ENCODE data around the gene APBA3.
"Not testable (repeated sequence)": the region's sequence is repeated elsewhere in the genome, so short reads cannot be mapped to it uniquely, and the experiment has no call there.

APBA3 gene

DNA sequence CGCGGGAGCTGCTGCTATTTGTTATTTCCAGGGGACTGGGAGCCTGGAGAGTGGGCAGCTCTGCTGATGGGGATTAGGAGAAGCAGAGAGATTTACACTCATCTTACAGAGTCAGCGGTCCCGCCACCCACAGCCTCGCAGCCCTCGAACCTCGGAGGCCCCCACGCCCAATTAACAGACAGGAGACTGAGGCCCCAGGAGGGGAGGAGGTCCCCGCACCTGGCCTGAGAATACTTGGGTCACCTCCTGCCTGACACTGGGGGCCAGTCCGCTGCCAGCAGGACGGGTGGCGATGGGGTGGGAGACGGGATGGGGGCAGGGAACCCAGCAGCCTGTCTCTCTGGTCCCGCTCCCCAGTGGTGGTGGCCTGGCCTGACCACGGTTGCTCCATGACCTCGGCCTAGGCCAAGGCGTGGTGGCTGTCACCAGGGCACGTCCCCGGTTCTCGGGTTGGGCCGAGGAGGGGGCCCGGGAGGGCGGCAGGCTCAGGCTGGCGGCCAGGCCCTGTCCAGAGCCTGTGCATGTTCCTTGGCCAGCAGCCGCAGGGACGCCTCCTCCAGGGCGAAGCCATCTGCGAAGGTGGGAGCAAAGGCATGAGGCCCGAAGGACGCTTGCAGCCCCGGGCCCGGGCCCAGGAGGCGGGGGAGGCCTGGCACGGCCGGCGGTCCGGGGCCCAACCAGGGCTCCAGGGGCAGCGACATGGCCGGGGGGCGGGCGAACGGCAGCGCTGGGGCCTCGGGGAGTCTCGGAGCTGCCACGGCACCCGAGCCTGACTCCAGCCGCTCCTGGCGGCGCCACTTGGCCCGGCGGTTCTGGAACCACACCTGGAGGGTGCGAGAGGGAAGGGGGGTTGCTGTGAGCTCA is 8.9 kb upstream of the APBA3 start:
- DNase-seq: no peak

DNA sequence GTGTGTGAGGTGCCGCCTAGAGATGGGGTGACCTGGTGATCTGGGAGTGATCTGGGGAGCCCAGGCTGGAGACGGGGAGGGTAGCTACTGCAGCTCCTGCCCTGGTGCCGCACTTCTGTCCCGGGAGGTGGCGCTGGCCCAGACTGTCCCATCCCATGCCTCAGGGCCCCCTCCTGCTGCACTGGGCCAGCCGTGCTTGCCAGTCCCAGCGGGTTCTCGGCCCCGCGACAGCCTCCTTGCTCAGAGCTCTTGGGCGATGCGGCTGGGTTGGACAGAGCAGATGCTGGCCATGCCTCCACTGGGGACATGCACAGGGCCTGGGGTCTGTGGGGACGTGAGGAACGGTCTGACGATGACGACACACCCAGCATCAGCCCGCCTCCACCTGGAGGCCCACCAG is 8.0 kb upstream of the APBA3 start:
- no peak for DNase-seq

DNA sequence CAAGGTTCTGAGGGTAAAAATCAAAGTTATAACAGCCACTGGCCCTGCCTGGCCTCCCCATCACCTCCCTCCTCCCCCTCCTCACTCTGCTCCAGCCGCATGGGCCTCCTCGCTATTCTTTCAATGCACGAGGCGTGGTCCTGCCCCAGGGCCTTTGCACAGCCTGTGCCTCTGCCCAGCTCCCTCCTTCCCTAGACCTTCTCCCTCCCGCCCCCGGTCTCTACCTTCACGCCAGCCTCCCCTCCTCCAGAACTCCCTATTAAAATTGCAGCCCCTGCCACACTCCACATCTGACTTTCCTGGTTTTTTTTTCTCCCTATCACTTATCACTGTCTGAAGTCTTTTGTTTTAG is 7.2 kb upstream of the APBA3 start:
- DNase-seq: no peak

DNA sequence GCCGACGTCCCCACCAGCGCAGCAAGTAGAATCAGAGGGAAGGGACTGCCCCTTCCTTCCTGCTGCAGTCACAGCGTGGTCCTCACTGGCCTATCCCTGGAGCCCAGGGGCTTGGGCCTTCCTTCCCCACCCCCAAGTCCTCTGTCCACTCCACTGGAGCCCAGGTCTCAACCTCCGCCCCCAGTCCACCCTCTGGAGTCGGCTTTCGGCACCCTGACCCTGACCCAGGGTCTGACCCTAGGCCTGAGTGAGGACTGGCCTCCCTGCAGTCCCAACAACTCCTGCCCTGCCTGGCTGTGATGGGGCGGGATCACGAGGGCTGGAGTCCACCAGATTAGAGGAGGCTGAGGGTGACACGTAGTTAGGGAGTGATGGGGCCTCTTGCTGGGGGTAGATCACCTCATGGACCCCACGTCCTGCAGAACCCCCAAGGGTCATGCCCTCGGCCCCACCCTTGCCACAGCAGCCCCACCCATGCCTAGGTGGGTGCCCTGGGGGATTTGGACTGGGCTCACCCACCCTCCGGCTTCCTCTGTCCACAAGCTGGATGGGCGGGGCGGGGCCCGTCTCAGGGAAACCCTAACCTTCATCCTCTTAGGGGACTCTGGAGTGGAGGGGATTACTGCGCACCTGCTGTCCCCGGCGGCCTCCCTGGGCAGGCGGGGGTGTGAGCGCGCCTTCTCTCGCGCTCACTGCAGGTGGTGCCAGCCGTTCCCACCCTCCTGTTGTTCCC is 6.7 kb upstream of the APBA3 start:
- no peak for DNase-seq

DNA sequence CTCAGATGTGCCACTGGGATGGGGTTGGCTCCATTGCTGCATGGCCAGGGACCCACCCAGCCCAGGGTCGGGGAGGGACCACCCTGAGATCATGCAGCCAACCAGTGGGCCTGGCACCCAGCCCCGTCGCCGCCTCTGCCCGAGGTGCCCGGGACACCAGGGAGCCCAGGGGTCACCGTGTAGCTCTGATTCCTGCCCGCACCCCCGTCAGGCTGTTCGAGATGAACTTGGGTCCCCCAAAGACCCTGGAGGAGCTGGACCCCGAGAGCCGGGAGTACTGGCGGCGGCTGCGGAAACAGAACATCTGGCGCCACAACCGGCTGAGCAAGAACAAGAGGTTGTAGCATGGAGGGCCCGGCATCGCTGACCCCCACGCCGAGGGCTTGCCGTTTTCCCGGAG is 5.6 kb upstream of the APBA3 start:
- DNase-seq: no peak

DNA sequence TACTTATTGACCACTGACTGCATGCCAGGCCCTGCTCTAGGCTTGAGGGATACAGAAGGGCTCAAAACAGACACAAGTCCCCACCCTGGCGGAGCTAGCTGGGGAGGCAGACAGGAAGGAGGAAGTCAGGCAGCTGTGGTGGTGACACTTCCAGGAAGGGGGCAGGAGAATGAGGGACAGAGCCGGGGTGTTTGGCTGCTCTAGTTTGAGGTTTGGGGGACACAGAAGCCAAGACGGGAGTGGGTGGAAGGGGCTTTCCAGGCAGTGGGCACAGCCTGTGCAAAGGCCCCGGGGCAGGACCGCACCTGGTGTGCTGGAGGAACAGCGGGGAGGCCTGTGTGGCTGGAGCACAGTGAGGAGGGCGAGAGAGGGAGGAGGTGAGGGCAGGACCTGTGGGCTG is 5.0 kb upstream of the APBA3 start:
- no peak for DNase-seq

DNA sequence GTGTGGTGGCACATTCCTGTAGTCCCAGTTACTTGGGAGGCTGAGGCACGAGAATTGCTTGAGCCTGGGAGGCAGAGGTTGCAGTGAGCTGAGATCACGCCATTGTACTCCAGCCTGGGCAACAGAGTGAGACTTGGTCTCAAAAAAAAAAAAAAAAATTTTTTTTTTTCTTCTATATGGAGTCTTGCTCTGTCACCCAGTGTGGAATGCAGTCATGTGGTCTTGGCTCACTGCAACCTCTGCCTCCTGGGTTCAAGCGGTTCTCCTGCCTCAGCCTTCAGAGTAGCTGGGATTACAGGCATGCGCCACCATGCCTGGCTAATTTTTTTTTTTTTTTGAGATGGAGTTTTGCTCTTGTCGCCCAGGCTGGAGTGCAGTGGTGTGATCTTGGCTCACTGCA is 4.3 kb upstream of the APBA3 start:
- not testable (repeated sequence) for DNase-seq

DNA sequence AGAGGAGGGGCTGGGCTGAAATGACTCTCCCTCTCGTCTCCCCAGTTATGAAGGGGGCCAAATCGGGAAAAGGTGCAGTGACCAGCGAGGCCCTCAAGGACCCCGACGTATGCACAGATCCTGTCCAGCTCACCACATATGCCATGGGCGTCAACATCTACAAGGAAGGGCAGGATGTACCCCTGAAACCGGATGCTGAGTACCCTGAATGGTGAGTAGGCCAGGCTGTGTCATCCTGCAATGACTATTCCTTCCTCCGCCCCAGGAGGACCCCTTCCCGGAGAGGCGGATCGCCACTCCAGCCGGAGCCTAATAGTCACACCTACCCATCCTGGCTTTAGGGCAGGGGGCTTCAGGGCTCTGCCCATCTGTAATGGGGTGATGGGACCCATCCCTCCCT is 3.6 kb upstream of the APBA3 start:
- DNase-seq: no peak

DNA sequence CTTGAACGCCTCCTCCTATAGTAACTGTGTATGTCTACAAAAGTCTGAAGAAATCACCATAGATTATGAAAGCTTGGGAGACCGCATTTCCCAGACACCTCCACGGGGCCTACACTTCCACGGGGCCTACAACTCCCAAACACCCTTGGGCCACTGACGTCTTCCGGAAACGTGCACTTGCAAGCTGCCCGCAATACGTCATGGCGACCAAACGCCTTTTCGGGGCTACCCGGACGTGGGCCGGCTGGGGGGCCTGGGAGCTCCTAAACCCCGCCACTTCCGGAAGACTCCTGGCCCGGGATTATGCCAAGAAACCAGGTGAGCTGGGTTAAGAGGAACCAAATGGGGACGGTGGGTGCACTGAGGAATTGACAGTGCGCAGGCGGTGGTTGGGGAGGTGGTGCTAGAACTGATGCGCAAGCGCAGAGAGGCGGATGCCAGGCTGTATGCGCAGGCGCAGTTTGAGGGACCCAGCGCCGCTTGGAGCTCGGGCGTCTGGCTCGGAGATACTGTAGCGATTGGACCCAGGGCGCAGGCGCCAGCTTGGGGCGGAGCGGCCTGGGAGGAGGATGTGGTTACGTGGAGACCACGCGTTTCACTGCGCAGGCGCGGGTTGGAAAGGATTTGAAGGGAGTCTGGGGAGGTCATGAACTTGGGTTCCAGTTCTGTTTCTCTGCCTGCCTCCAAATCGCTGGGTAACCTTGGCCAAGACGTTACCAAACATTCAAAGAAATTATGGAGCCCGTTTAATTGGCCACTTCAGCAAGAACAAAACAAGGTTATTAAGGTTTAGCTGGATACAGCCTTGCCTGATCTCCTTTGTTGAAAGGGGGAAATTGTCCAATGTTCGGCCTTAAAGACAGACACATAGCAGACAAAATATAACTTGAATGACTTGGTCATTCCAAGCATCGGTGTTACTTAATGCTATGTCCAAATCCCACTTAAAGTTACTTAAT is 1.3 kb upstream of the APBA3 start, which contains the start of gene MRPL54:
Gene MRPL54 (plus strand): TSS at position 182 of the 959 bp plus-strand sequence. CDS start 19 bp downstream, at position 201.
- peak; percentile 98 for DNase-seq

DNA sequence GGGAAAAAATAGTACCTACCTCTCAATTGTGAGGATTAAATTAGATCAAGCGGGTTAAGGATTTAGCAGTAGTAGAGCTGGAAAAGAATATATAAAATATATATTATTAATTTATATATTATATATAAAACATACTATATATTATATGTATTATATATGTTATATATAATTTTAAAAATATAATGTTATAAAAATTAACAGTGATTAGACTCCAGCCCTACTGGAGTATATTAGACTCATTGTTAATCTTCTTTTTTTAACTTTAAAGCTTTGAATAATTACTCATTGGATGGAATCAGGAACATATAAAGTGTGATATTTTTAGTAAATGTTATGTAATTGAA is 610 bp upstream of the APBA3 start:
- DNase-seq: no peak

DNA sequence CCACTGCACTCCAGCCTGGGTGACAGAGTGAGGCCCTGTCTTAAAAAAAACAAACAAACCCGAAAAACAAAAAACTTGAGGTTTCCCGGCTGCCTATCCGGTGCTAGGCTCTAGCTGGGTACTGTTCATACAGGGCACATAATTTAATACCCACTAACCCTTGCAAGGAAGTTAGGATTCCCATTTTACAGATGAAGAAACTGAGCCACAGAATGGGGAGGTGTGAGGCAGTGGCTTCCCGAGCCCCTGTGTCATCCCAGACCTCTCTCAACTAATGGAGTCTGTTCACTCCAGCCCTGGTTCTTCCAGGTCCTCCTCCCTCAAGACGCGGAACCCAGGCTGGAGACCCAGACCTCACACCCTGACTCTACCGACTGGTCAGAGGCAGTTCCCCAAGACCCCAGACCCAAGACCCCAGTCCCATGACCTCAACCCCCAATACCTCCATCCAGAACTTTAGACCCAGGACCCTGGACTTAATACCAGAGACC is 576 bp downstream of the APBA3 start:
- no peak for DNase-seq

DNA sequence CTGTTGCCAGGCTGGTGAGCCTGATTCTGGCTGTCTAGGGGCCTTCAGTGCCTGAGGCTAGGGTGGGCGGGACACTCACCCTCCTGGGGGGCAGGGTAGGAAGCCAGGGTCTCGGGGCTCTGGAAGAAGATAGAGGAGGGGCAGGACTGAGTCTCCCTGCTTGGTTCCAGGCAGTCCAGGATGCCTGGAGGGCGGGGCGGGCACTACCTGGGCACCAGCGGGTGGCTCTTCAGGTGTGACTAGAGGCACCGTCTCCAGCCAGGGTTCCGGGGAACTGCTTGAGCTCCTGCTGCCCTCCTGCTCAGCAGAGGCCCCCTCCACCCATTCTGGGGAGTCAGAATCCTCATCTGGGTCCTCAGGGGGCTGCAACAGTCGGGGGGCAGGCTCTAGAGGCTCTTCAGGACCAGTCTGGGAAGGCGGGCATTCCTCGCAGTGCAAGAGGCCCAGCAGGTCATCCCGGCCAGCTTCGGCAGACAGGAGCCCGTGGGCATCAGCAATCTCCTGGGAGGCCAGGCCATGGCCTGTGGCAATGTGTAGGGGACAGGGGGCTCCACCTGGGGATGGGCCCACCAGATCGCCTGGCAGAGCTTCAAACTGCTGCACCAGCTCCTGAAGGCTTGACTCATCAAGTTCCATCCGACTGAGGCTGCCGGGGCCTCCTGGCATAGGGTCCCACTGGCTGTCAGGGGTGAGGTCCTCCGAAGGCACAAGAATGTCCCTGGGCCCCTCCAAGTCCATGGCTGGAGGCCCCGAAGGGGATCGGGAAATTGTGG is 1.8 kb downstream of the APBA3 start:
- no peak for DNase-seq

DNA sequence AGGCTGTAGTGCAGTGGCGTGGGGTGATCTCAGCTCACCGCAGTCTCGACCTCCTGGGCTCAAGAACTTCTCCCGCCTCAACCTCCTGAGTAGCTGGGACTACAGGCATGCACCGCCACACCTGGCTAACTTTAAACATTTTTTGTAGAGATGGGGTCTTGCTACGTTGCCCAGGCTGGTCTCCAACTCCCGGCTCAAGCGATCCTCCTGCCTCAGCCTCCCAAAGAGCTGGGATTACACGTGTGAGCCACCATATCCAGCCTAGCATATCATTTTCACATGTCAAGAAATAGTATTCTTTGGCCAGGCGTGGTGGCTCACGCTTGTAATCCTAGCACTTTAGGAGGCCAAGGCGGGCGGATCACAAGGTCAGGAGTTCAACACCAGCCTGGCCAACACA is 3.2 kb downstream of the APBA3 start:
- not testable (repeated sequence) for DNase-seq

DNA sequence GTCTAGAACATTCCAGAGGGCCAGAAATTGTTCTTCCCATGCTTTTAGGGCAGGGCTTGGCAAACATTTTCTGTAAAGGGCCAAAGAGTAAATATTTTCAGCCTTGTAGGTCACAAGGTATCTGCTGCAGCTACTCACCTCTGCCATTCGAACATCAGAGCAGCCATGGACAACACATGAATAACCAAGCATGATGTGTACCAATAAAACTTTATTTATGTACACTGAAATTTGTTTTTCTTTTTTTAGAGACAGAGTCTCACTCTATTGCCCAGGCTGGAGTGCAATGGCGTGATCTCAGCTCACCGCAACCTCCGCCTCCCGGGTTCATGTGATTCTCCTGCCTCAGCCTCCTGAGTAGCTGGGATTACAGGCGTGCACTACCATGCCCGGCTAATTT is 3.8 kb downstream of the APBA3 start:
- not testable (repeated sequence) for DNase-seq

DNA sequence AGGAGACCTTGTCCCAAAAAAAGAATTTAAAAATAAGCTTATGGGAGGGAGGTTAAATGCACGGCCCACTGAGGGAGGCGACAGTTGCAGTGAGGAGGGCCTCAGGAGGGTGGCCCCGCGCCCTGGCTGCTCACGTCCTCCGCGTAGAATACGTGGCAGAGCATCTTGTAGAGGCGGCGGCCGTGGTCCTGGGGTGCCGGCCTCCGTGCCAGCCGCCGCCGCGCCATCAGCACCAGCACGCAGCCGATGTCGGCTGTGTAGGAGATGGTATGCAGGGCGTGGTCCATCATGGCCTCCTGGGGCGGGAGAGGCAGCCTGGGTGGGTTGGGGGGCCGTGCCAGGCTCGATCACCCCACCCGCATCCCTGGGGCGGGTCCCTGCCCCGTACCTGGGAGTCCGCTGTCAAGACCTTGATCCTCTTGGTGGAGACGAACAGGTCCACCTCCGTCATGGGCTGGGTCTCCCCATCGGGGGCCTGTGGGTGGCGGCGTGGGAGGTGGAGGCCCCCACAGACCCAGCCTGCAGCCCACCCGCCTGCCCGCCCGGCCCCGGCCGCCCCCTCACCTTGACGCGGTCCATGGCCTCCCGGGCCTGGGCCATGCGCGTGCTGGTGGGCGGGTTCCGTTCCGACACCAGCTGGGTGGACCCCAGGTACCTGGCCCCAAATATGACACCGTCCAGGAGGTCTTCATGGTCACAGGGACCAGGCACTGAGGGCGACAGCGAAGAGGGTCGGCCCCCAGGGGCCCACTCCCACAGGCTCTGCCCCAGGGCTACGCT is 7.7 kb downstream of the APBA3 start:
- DNase-seq: no peak

DNA sequence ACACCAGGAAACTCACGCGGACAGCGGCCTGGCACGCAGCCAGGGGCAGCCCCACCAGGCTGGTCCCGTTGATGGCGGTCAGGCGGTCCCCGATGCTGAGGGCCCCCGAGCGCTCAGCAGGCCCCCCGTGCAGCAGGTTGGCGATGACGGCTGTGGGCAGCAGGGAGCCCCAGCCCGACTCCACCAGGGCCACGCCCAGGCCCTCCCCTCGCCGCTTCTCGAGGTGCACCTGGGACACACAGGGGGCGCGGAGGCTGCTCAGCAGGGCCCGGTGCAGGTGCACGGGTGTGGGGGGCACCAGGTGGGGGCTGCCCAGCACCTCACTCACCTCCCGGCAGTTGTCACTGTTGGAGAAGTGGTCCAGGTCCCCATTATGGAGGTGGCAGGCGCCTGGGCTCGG is 9.0 kb downstream of the APBA3 start:
- no peak for DNase-seq

DNA sequence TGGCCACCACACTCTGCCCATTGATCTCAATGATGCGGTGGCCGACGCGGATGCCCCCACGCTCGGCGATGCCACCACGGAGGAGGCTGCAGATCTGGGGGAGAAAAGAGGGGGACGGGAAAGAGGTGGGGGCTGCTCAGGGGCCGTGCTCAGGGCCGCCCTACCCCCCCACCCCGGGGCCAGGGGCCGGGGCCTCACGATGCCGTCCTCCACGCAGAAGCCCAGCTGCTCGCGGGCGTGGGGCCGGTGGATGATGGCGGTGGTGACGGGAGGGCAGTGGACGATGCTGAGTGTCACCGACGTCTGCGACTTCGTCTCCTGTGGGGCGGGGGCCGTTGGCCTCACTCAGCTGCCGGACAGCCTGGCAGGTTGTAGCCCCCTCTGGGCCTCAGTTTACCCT is 10.3 kb downstream of the APBA3 start:
- no peak for DNase-seq

DNA sequence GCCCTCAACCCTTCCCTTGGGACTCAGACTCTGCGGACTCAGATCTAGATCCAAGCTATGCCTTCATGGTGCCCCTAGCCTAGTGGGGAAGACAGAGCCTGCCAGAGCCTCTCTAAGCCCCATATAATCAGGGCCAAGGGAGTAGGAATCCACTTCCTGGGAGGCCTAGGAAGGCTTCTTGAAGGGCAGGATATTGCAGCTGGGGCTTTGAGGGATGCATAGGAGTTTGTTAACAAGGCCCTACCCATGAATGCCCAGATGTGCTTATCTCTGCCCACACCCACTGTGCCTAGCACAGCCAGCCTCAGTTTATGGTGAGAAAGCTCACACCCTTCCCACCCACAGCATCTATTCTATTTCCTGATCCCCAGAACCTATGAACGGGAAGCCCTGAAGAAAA is 11.3 kb downstream of the APBA3 start:
- DNase-seq: no peak

DNA sequence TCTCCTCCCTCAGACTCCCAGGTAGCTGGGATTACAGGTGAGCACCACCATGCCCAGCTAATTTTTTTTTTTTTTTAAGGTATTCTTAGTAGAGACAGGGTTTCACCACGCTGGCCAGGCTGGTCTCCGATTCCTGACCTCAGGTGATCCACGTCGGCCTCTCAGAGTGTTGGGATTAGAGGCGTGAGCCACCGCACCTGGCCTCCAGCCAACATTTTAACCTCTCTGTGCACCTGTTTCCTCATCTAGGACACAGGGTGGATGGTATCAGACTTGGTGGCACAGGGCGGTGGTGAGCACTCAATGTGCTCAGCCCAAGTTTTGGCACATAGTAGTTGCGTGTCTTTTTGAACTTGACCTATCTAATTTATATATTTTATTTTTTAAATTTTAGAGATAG is 12.5 kb downstream of the APBA3 start:
- no peak for DNase-seq

DNA sequence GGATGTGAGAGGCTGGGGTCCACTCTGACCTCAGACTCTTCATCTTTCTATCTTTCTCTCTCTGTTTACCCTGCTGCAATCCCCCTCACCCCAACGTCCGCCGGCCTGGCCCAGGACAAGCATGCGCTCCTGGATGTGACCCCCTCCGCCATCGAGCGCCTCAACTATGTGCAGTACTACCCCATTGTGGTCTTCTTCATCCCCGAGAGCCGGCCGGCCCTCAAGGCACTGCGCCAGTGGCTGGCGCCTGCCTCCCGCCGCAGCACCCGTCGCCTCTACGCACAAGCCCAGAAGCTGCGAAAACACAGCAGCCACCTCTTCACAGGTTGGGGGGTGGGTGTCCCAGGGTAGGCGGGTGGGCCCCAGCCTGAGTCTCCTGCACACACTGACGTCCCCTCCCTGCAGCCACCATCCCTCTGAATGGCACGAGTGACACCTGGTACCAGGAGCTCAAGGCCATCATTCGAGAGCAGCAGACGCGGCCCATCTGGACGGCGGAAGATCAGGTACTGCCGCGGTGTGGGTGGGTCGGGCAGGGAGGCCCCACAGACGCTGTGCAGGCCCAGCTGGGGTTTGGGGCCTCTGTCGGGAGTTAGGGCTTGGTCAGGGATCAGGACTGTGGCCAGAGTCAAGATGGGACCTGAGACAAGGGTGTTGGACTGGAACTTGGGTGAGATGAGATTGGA is 15.0 kb downstream of the APBA3 start:
- no peak for DNase-seq

Data from NCI-H774 (cell line).